Ovary (tissue), 9 donors: ENCODE results near the gene TIMP3. TPM values are rescaled to one million over a fixed set of nuclear protein-coding genes. Genes with fewer than 3 reads are reported as not detected.

ENCODE experiments used
- DNase-seq, 5 donors: peaks; one replicate each; pipeline ENCODE4 v3.0.0-alpha.2; 2019 to 2020
- H3K27ac ChIP-seq, 2 donors: fragments of 200-600 bp; one replicate each; pipeline versions ENCODE4 v1.5.1 to v1.8.0; 2019 to 2022
- H3K27me3 ChIP-seq: fragments of 200-600 bp; one replicate; pipeline ENCODE4 v1.8.0; 2022
- H3K36me3 ChIP-seq: fragments of 200-600 bp; sonication (generic); one replicate; pipeline ENCODE4 v1.5.1; 2019
- H3K4me1 ChIP-seq: one replicate; pipeline ENCODE4 v1.8.1; 2013; ENCODE audit warnings: mild to moderate bottlenecking, moderate library complexity; ENCODE audit not compliant: insufficient read depth
- H3K4me3 ChIP-seq: fragments of 200-600 bp; sonication (generic); one replicate; pipeline ENCODE4 v1.5.1; 2017
- H3K9me3 ChIP-seq, 2 donors: fragments of 200-600 bp in 1 of 2; sonication (generic) in 1 of 2; one replicate each; pipeline versions ENCODE4 v1.5.1 to v1.8.1; 2013 to 2019; ENCODE audit warnings: mild to moderate bottlenecking in 1 of 2, moderate library complexity in 1 of 2
- CTCF ChIP-seq, 3 donors: fragments of 450-650 bp in 2 of 3; fragments of 200-600 bp in 1 of 3; IDR thresholded peaks; one replicate each; pipeline versions ENCODE4 v1.5.1 to v1.8.0; 2016 to 2022; ENCODE audit warnings: antibody characterized with exemption in 3 of 3, mild to moderate bottlenecking in 1 of 3
- EP300 ChIP-seq: sonication (generic); formaldehyde crosslinking; IDR thresholded peaks from one replicate; pipeline ENCODE4 v1.6.1; 2017; ENCODE audit warnings: antibody characterized with exemption
- POLR2A ChIP-seq: fragments of 450-650 bp; IDR thresholded peaks from one replicate; pipeline ENCODE4 v1.6.1; 2017; ENCODE audit warnings: antibody characterized with exemption, mild to moderate bottlenecking, moderate library complexity
- WGBS, 3 donors: extraction: QIAGEN DNeasy Blood & Tissue Kit in 1 of 3; methylation state at CpG; one replicate each; pipeline versions ENCODE4 v1.1.5 to v1.1.7; 2013 to 2017; 5-methylcytosine and 5-hydroxymethylcytosine counted together
- intact Hi-C, 4 donors: fragments of 100-400 bp; cut with DNase I; formaldehyde crosslinking; loops; one replicate each; pipeline versions ENCODE4 v1.11.0 to v1.15.1; 2022 to 2023
- polyA plus RNA-seq, 2 donors: library from polyadenylated mRNA; stranded (reverse); fragments of 200-250 nt in 1 of 2; fragments of 350-450 nt in 1 of 2; fragmentation: Illumina TruSeq in 1 of 2; extraction: RNeasy Lipid Tissue Mini Kit (QIAGEN cat#74804) in 1 of 2; gene quantifications; one replicate each; pipeline ENCODE4 v1.2.3, GENCODE V29; 2013 to 2014
- total RNA-seq, 7 donors: library from RNA; depleted of rRNA in 2 of 7; stranded (reverse); fragments of >200 nt in 2 of 7; fragmentation: NEBNext Ultra II Directional in 3 of 7; extraction: Animal tissue kit (Norgen Biotek cat#: 25700) in 3 of 7; gene quantifications; one replicate each; pipeline versions ENCODE4 v1.1.0 to v1.2.4, GENCODE V29; 2016 to 2023
- donor health status: DM: no; HTN: no; CAD: no; lungs with moderate emphysema.
- donor health status: DM: no; HTN: no; CAD: no.
- donor health status: Bipolar disorder and iron deficiency.
- donor health status: DM: yes; HTN: yes; CAD: no.
- donor health status: DM: no; HTN: no; CAD: no.
- donor health status: DM: yes; HTN: yes; CAD: no.

The TIMP3 gene
- total and polyA plus RNA-seq, 9 donors = 48.5 to 565 (median 121) TPM

DNA sequence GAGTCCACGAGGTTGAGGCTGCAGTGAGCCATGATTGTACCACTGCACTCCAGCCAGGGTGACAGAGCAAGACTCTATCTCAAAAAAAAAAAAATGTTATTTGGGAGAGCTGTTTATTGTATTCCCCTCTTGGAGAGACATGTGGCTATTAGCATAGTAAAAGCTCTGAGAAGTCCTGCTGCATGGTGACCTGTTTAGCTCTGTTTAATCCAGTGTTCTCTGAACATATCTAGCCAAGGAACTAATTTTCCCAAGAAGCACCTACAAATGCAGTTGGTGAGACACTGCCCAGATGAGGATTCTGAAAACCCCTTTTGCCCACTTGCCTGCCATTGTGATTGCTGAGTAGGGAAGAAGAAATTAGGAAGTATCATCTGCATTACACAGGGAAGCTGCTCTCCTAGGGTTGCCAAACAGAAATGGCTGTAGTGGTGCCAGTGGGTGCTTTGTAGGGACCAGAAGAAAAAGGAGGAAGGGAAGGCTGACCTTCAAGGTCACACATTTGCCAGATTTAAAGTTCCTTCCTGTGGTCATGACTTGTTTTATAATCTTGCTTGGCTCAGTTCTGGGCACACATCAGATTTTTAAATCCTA is 15.7 kb downstream of the TIMP3 start:
- TF ChIP-seq CTCF (IDR thresholded peaks at IDR 0.05) (no peak), POLR2A (no peak), EP300 (no peak)
- Histone ChIP-seq H3K9me3 (no peaks in the 10 kb centered on the region), H3K27me3 (no peaks in the 10 kb centered on the region), H3K36me3 (no peaks in the 10 kb centered on the region), H3K4me1 (peaks cover 2% of the 10 kb centered on the region), H3K4me3 (no peak overlapping the region), H3K27ac (no peak overlapping the region)
- no peak for DNase-seq
- intact Hi-C loops = no loop called here
- 88 to 93% (median 89%) methylated on average over 1 of the region's 1 CpG for WGBS, 3 donors

GRCh38 chr22:32818446-32819115 is 17.1 kb downstream of the TIMP3 start:
- H3K36me3 ChIP-seq = no peaks in the 10 kb centered on the region
- H3K27ac ChIP-seq = no peak overlapping the region
- TF ChIP-seq CTCF (IDR thresholded peaks at IDR 0.05) (no peak), EP300 (no peak), POLR2A (no peak)
- WGBS, 3 donors = 78 to 83% (median 83%) methylated on average over 12 of the region's 12 CpGs
- intact Hi-C loops = no loop called here
- H3K27me3 ChIP-seq = no peaks in the 10 kb centered on the region
- H3K4me1 ChIP-seq = peaks cover 2% of the 10 kb centered on the region
- no peaks in the 10 kb centered on the region for H3K9me3 ChIP-seq
- no peak for DNase-seq
- no peak overlapping the region for H3K4me3 ChIP-seq

DNA sequence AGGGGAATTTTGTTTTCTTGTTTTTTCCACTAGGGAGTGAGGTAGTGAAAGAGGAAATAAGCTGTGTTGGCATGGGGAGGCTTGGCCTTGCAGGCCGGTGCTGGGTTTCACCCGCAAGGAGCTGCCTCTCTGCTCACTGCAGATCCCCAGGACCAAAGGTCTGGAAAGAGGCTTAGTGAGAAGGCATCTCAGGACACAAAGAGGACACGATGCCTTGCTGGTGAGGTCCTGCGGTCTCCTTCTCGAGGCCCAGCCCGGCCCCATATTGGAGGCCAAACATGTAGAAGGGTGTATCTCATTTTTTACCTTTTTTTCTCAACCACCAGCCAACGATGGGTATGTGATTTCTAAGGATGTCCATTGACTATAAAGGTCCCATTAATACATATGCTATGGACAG is 17.6 kb downstream of the TIMP3 start:
- Histone ChIP-seq H3K27me3 (no peaks in the 10 kb centered on the region), H3K27ac (no peak overlapping the region), H3K4me1 (peaks cover 2% of the 10 kb centered on the region), H3K4me3 (no peak overlapping the region), H3K9me3 (no peaks in the 10 kb centered on the region), H3K36me3 (no peaks in the 10 kb centered on the region)
- intact Hi-C loops = no loop called here
- 89 to 95% (median 93%) methylated on average over 7 of the region's 7 CpGs for WGBS, 3 donors
- TF ChIP-seq POLR2A = no peak
- TF ChIP-seq CTCF (IDR thresholded peaks at IDR 0.05) = no peak
- no peak for TF ChIP-seq EP300
- DNase-seq = no peak

DNA sequence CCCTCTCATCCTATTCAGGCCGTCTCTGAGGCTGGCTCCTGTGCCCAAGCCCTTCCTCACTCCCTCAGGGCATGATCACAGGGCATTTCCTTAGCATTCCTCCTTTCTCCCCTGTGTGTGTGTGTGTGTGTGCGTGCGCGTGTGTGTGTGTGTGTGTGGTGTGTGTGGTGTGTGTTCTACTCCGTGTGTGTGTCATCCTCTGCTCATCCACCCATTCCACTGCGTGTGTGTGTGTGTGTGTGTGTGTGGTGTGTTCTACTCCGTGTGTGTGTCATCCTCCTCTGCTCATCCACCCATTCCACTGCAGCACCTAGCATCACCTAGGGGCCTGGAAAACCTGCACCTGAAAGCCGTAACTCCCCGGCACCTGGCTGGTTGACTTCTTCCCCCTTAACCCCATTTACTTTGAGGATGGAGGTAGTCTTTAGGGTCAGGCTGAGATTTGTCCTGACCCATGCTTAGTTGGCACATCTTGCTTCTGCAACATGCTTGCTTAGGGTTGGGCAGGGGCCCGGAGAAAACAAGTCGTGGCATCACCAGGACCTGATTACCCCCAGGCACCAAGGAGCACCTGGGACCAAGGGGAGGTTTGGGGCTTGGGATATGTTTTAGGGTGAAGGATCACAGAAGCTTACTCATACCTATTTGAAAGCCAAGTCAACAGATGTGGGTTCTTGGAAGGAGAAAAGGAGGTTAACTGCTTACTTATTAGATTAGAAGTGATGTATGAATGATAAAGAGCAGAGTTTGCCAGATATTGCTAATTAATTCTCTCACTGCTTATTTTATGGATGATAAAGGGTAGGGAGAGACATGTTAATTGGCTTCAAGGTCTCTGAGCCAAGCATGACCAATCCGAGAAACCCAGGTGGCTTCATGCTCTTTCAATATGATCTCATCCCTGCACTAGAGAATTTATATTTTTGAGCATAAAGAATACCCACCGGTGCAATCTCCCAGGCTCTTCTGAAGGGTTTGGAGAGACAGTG is 18.9 kb downstream of the TIMP3 start:
- Histone ChIP-seq H3K4me3 (no peak overlapping the region), H3K4me1 (no peaks in the 10 kb centered on the region), H3K36me3 (no peaks in the 10 kb centered on the region), H3K27me3 (no peaks in the 10 kb centered on the region), H3K27ac (no peak overlapping the region), H3K9me3 (no peaks in the 10 kb centered on the region)
- WGBS, 3 donors = 76 to 79% (median 78%) methylated on average over 13 of the region's 13 CpGs
- intact Hi-C loops = no loop called here
- no peak for DNase-seq
- TF ChIP-seq POLR2A (no peak), EP300 (no peak), CTCF (IDR thresholded peaks at IDR 0.05) (no peak)
